Astrocyte of the spinal cord (primary cell): ENCODE results near the gene TLK2.

Experiments
- DNase-seq: peaks from one replicate; pipeline ENCODE4 v3.0.0; 2011; ENCODE audit warnings: low read depth, low spot score
- H3K4me3 ChIP-seq: 2 replicates; pipeline ENCODE4 v1.5.1; 2011; ENCODE audit warnings: low read depth, mild to moderate bottlenecking, low read length, moderate library complexity
- in situ Hi-C: cut with HindIII; loops from 2 replicates; pipeline ENCODE4 v1.10.0; 2017; ENCODE audit warnings: low sequenced_read_pairs
- TF ChIP-seq, protein P1 (sequence below): IDR thresholded peaks from 2 replicates; pipeline ENCODE4 v1.5.1; 2012; ENCODE audit warnings: low read depth, mild to moderate bottlenecking, low read length, inconsistent platforms

Gene TLK2

DNA sequence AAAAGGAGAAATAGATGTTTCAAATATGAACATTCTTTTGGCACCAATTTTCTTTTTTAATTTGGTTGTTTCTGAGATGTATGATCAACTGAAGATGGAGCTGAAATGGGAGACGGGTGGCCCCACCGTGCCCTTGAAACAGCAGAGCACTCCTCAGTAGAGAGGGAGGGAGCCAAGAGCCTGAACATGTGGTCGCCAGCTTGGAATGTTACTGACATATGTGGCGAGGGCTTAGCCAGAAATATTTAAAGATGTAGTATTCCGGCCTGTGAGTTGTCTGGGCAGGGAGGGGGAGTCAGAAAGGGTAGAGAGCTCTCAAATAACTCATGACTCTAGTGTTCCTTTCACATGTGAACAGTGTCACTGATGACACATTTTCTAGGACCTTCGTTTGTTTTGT lies 135.5 kb downstream of the TLK2 start:
- in situ Hi-C loops: no loop called here
- H3K4me3 ChIP-seq: no peak overlapping the region
- TF ChIP-seq, protein P1, sequence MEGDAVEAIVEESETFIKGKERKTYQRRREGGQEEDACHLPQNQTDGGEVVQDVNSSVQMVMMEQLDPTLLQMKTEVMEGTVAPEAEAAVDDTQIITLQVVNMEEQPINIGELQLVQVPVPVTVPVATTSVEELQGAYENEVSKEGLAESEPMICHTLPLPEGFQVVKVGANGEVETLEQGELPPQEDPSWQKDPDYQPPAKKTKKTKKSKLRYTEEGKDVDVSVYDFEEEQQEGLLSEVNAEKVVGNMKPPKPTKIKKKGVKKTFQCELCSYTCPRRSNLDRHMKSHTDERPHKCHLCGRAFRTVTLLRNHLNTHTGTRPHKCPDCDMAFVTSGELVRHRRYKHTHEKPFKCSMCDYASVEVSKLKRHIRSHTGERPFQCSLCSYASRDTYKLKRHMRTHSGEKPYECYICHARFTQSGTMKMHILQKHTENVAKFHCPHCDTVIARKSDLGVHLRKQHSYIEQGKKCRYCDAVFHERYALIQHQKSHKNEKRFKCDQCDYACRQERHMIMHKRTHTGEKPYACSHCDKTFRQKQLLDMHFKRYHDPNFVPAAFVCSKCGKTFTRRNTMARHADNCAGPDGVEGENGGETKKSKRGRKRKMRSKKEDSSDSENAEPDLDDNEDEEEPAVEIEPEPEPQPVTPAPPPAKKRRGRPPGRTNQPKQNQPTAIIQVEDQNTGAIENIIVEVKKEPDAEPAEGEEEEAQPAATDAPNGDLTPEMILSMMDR: no peak
- peak; percentile 87 for DNase-seq

DNA sequence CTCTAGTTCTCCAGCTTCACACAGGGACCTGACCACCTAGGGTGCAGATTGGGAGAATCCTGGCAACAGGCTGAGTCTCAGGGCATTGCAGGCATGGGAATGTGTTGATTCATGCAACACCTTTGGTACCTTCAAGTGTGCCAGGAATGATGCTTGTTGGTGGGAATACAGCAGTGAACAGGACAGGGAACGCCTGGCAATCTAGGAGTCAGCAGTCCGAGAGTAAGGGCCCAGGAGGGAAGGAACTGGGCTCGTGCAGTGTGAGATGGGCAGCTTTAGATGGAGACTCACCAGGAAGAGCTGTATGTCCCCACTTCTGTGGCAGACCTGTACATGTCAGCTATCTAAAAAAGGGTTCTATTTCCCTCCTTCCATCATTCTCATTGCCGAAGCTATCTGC lies 136.9 kb downstream of the TLK2 start:
- no peak overlapping the region for H3K4me3 ChIP-seq
- in situ Hi-C loops: no loop called here
- TF ChIP-seq, protein P1: no peak
- no peak for DNase-seq

- TF ChIP-seq, protein P1: no peak
- DNase-seq: peak; percentile 62
- in situ Hi-C loops: no loop called here
- no peak overlapping the region for H3K4me3 ChIP-seq
Observed at GRCh38 chr17:62616993-62617893, 138.6 kb downstream of the TLK2 start.

- in situ Hi-C loops: no loop called here
- peak; percentile 45 for DNase-seq
- no peak overlapping the region for H3K4me3 ChIP-seq
- TF ChIP-seq, protein P1: no peak
Observed at GRCh38 chr17:62617894-62618472, 139.4 kb downstream of the TLK2 start.

DNA sequence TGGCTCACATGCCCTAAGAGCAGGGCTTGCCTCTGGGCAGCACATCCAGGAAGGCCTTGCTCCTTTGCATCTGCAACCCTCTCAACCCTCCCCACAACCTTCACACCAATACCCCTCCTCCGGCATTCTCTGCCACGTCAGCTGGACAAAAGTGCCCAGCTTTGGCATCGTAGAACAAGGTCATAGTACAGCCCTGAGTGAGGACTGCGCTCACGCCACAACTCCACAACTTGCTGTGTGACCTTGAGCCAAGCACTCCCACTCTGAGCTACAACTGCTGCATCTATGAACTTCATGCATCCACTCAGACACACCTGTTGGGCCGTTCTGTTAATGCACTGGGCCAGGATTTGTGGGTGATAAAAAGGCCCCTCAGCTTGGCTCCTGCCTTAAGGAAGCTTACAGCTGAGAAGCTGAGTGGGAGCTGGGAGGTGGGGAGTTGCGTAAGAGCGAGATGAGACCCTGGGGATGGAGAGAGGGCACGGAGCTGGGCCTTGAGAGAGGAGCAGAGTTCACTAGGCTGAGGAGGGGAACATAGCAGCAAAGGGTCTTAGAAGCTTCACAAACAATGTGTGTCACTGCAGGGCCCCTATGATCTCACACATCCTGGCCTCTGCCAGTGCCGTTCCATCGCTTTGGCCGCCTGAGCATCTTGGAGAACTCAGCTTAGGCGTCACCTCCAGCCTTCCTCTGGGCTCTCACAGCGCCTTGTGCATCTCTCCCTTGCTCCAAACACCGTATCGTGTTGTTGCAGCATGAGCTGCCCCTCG lies 140.2 kb downstream of the TLK2 start:
- H3K4me3 ChIP-seq: no peak overlapping the region
- in situ Hi-C loops: no loop called here
- TF ChIP-seq, protein P1: no peak
- DNase-seq: no peak

- in situ Hi-C loops: no loop called here
- no peak overlapping the region for H3K4me3 ChIP-seq
- TF ChIP-seq, protein P1: no peak
- DNase-seq: no peak
Observed at GRCh38 chr17:62619417-62620155, 141.0 kb downstream of the TLK2 start.
